ENCODE measurements around the gene B4GALNT3.

- no peak for TF ChIP-seq POLR2AphosphoS5 (IDR thresholded peaks at IDR 0.05; ENCODE audit: low read depth)
- no peak for TF ChIP-seq CTCF (conservative IDR thresholded peaks at IDR 0.05; ENCODE audit: low read depth in 2 of 2)
- TF ChIP-seq CREB1 (CRISPR knock-in tag; IDR thresholded peaks at IDR 0.05; ENCODE audit: low read depth), result no peak
- TF ChIP-seq EZH2 (IDR thresholded peaks at IDR 0.05; ENCODE audit: low read depth, unreplicated experiment), result no peak
- TF ChIP-seq REST (IDR thresholded peaks at IDR 0.05; ENCODE audit: unreplicated experiment), result no peak
- TF ChIP-seq EZH2phosphoT487 (IDR thresholded peaks at IDR 0.05; ENCODE audit: unreplicated experiment), result no peak
- TF ChIP-seq ZNF331 (CRISPR knock-in tag; IDR thresholded peaks at IDR 0.05; ENCODE audit: low read depth), result no peak
- no peak for TF ChIP-seq NANOG (IDR thresholded peaks at IDR 0.05; ENCODE audit: borderline replicate concordance)
- TF ChIP-seq ZNF114 (CRISPR knock-in tag; IDR thresholded peaks at IDR 0.05), result no peak
- TF ChIP-seq ETS1 (IDR thresholded peaks at IDR 0.05), result no peak
- no peak for TF ChIP-seq JUNB (IDR thresholded peaks at IDR 0.05; ENCODE audit: unreplicated experiment)
- TF ChIP-seq STAT1 (IDR thresholded peaks at IDR 0.05; ENCODE audit: unreplicated experiment), result no peak
- TF ChIP-seq ZNF462 (CRISPR knock-in tag; IDR thresholded peaks at IDR 0.05), result no peak
Measured at GRCh38 chr12:532908-533565, 73.3 kb downstream of the B4GALNT3 start.
